Neural crest cell (in vitro differentiated cells): ENCODE results near the gene TEKT2. TPM values are rescaled to one million over a fixed set of nuclear protein-coding genes. Genes with fewer than 3 reads are reported as not detected.

ENCODE experiments used
- DNase-seq: peaks from one replicate; pipeline ENCODE4 v3.0.0; 2021; ENCODE audit warnings: low read depth, mixed read lengths, low spot score
- H3K27ac Mint-ChIP-seq: one replicate; pipeline ENCODE4 v1.8.0; 2021; ENCODE audit warnings: mild to moderate bottlenecking, mixed read lengths; ENCODE audit not compliant: unreplicated experiment
- H3K27me3 Mint-ChIP-seq: 2 replicates; pipeline ENCODE4 v1.8.0; 2021; ENCODE audit warnings: low read depth, mild to moderate bottlenecking, mixed read lengths
- H3K36me3 Mint-ChIP-seq: 2 replicates; pipeline ENCODE4 v1.8.0; 2021; ENCODE audit warnings: low read depth, mild to moderate bottlenecking, mixed read lengths
- H3K4me1 Mint-ChIP-seq: 2 replicates; pipeline ENCODE4 v1.8.0; 2021; ENCODE audit warnings: mixed read lengths
- H3K4me3 Mint-ChIP-seq: one replicate; pipeline ENCODE4 v1.8.0; 2021; ENCODE audit warnings: mild to moderate bottlenecking, mixed read lengths
- H3K9me3 Mint-ChIP-seq: 2 replicates; pipeline ENCODE4 v1.8.0; 2021; ENCODE audit warnings: mixed read lengths
- CTCF ChIP-seq: fragments of 200-600 bp; sonication (generic); conservative IDR thresholded peaks from 2 replicates; pipeline ENCODE4 v1.5.0; 2021; ENCODE audit warnings: antibody characterized with exemption, mild to moderate bottlenecking
- total RNA-seq: library from RNA; stranded (reverse); gene quantifications from 2 replicates; pipeline ENCODE4 v1.2.1, GENCODE V29; 2021

The TEKT2 gene
- total RNA-seq, 1 donor from 2014 or later = 8.4 TPM

- Mint-ChIP-seq H3K4me3 (no peak overlapping the region), H3K27ac (no peak overlapping the region), H3K36me3 (no peaks in the 10 kb centered on the region), H3K9me3 (no peaks in the 10 kb centered on the region), H3K4me1 (peaks cover 6% of the 10 kb centered on the region), H3K27me3 (no peaks in the 10 kb centered on the region)
- no peak for TF ChIP-seq CTCF
- DNase-seq = no peak
Observed at GRCh38 chr1:36076979-36077573, 6.8 kb upstream of the TEKT2 start.

- Mint-ChIP-seq H3K4me1 (peaks cover 8% of the 10 kb centered on the region), H3K9me3 (no peaks in the 10 kb centered on the region), H3K27me3 (no peaks in the 10 kb centered on the region), H3K27ac (no peak overlapping the region), H3K36me3 (no peaks in the 10 kb centered on the region), H3K4me3 (no peak overlapping the region)
- no peak for DNase-seq
- no peak for TF ChIP-seq CTCF
Observed at GRCh38 chr1:36080236-36080635, 3.7 kb upstream of the TEKT2 start.

DNA sequence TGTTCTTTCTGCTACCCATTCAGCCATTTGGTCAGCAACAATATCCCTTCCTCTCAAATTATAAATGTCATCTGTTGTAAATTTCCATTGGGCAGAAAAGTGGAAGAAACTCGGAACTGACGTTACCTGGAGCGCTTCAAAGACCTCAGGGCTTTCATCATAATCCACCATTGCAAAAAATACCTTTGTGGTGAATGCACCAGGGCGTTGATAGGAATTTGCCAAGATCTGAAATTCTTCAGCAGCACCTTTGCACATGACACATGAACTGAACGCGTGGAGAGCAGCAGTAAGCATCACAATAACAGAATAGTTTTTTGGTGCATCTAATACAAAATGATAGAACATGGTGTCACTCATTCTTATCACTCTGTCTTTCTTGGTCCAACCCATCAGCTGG lies 3.1 kb upstream of the TEKT2 start:
- no peaks in the 10 kb centered on the region for H3K9me3 Mint-ChIP-seq
- H3K4me3 Mint-ChIP-seq = peak overlapping the region; percentile 33
- no peak for TF ChIP-seq CTCF
- no peaks in the 10 kb centered on the region for H3K27me3 Mint-ChIP-seq
- H3K4me1 Mint-ChIP-seq = peaks cover 8% of the 10 kb centered on the region
- no peak for DNase-seq
- H3K27ac Mint-ChIP-seq = no peak overlapping the region
- H3K36me3 Mint-ChIP-seq = no peaks in the 10 kb centered on the region

DNA sequence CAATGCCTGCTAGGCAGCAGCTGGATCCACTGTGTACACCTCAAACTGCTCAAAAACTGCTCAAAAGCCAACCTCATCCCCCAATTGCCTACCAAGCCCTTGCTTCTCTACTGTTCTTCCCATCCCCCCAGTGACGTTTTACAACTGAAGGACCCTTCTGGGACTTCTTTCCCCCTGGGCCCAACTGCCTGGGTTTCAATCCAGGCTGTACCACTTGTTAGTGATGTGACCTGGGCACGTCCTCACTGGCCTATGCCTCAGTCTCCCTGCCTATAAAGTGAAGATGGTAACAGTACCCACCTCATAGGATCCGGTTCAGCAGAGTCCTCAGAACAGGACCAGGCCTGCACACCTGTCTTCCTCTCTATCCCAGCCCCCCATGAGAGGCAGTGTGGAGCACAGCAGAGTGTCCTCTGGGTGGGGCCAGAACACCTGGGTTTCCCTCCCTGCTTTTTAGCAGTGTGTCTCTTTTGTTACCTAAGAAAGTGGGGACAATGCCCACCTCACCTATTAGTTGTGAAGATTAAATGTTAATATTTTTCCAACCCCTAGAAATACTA lies 1.9 kb upstream of the TEKT2 start:
- DNase-seq = no peak
- no peak for TF ChIP-seq CTCF
- H3K27ac Mint-ChIP-seq = no peak overlapping the region
- H3K27me3 Mint-ChIP-seq = no peaks in the 10 kb centered on the region
- H3K9me3 Mint-ChIP-seq = no peaks in the 10 kb centered on the region
- no peaks in the 10 kb centered on the region for H3K36me3 Mint-ChIP-seq
- peak overlapping the region; percentile 68 for H3K4me3 Mint-ChIP-seq
- H3K4me1 Mint-ChIP-seq = peaks cover 15% of the 10 kb centered on the region

GRCh38 chr1:36083219-36083618 lies 675 bp upstream of the TEKT2 start:
- Mint-ChIP-seq H3K9me3 (no peaks in the 10 kb centered on the region), H3K27me3 (no peaks in the 10 kb centered on the region), H3K4me1 (peaks cover 17% of the 10 kb centered on the region), H3K27ac (no peak overlapping the region), H3K36me3 (no peaks in the 10 kb centered on the region), H3K4me3 (peak overlapping the region; percentile 61)
- DNase-seq = no peak
- TF ChIP-seq CTCF = no peak
